DOHH2 (cell line): ENCODE measurements around the gene IQSEC1.

ENCODE experiments used
- H3F3A ChIP-seq: fragments of 200-600 bp; sonication (generic), shearing (Covaris generic); 2 replicates; pipeline ENCODE4 v1.6.0; 2016; ENCODE audit warnings: antibody characterized with exemption, mild to moderate bottlenecking; ENCODE audit not compliant: control insufficient read depth, insufficient read depth
- H3K27ac ChIP-seq: fragments of 200-600 bp; sonication (generic); 2 replicates; pipeline ENCODE4 v1.5.1; 2014; ENCODE audit warnings: low read depth, mild to moderate bottlenecking, low read length, moderate library complexity
- H3K27me3 ChIP-seq: fragments of 200-600 bp; sonication (generic); 2 replicates; pipeline ENCODE4 v1.6.1; 2014; ENCODE audit warnings: mild to moderate bottlenecking, low read length, mixed read lengths; ENCODE audit not compliant: control insufficient read depth
- H3K36me3 ChIP-seq: fragments of 200-600 bp; sonication (generic); 2 replicates; pipeline ENCODE4 v1.6.1; 2014; ENCODE audit warnings: mild to moderate bottlenecking, low read length, moderate library complexity, mixed read lengths; ENCODE audit not compliant: control insufficient read depth
- H3K4me1 ChIP-seq: fragments of 200-600 bp; sonication (generic); 2 replicates; pipeline ENCODE4 v1.6.1; 2014; ENCODE audit warnings: mild to moderate bottlenecking, low read length, mixed read lengths; ENCODE audit not compliant: control insufficient read depth
- H3K4me2 ChIP-seq: fragments of 200-600 bp; sonication (generic); 2 replicates; pipeline ENCODE4 v1.6.0; 2014; ENCODE audit warnings: mild to moderate bottlenecking, low read length, moderate library complexity
- H3K4me3 ChIP-seq: fragments of 200-600 bp; sonication (generic); 2 replicates; pipeline ENCODE4 v1.5.1; 2014; ENCODE audit warnings: mild to moderate bottlenecking, low read length, mixed read lengths
- H3K79me2 ChIP-seq: fragments of 200-600 bp; sonication (generic); 2 replicates; pipeline ENCODE4 v1.6.1; 2014; ENCODE audit warnings: mild to moderate bottlenecking, low read length, mixed read lengths; ENCODE audit not compliant: control insufficient read depth
- H3K9me2 ChIP-seq: fragments of 200-600 bp; sonication (generic); replicated peaks from 2 replicates; pipeline ENCODE4 v1.6.1; 2014; ENCODE audit warnings: mild to moderate bottlenecking, low read length, mixed read lengths; ENCODE audit not compliant: control insufficient read depth
- H3K9me3 ChIP-seq: fragments of 200-600 bp; sonication (generic); 2 replicates; pipeline ENCODE4 v1.6.1; 2014; ENCODE audit warnings: antibody characterized with exemption, low read length, mixed read lengths; ENCODE audit not compliant: control insufficient read depth, insufficient read depth
- H4K20me1 ChIP-seq: fragments of 200-600 bp; sonication (generic); 2 replicates; pipeline ENCODE4 v1.6.0; 2014; ENCODE audit warnings: low read depth, mild to moderate bottlenecking, antibody characterized with exemption, low read length, moderate library complexity; ENCODE audit not compliant: control insufficient read depth, insufficient read depth
- EZH2phosphoT487 ChIP-seq: fragments of 200-600 bp; sonication (generic); IDR thresholded peaks from 2 replicates; pipeline ENCODE4 v1.6.1; 2017; ENCODE audit warnings: borderline replicate concordance, mild to moderate bottlenecking, antibody characterized with exemption, low read length, moderate library complexity, mixed read lengths
- TF ChIP-seq, protein P1 (sequence below): fragments of 200-600 bp; sonication (generic); IDR thresholded peaks from one replicate; pipeline ENCODE4 v1.5.1; 2014; ENCODE audit warnings: antibody characterized with exemption, mild to moderate bottlenecking, low read depth, low read length; ENCODE audit not compliant: poor library complexity, severe bottlenecking

The IQSEC1 gene

GRCh38 chr3:13014755-13015285, 58.4 kb downstream of the IQSEC1 start:
- Histone ChIP-seq H3K9me3 (no peaks in the 10 kb centered on the region), H3K36me3 (no peaks in the 10 kb centered on the region; the same call in none of the 2 replicates), H3K27ac (peak overlapping the region; percentile 89), H3K79me2 (no peaks in the 10 kb centered on the region), H3K27me3 (no peaks in the 10 kb centered on the region), H3K4me2 (peak overlapping the region; percentile 96), H3F3A (peaks cover 34% of the 10 kb centered on the region), H3K4me1 (peaks cover 76% of the 10 kb centered on the region), H3K9me2 (no peaks in the 10 kb centered on the region), H4K20me1 (no peaks in the 10 kb centered on the region), H3K4me3 (peak overlapping the region; percentile 72)
- TF ChIP-seq, protein P1, sequence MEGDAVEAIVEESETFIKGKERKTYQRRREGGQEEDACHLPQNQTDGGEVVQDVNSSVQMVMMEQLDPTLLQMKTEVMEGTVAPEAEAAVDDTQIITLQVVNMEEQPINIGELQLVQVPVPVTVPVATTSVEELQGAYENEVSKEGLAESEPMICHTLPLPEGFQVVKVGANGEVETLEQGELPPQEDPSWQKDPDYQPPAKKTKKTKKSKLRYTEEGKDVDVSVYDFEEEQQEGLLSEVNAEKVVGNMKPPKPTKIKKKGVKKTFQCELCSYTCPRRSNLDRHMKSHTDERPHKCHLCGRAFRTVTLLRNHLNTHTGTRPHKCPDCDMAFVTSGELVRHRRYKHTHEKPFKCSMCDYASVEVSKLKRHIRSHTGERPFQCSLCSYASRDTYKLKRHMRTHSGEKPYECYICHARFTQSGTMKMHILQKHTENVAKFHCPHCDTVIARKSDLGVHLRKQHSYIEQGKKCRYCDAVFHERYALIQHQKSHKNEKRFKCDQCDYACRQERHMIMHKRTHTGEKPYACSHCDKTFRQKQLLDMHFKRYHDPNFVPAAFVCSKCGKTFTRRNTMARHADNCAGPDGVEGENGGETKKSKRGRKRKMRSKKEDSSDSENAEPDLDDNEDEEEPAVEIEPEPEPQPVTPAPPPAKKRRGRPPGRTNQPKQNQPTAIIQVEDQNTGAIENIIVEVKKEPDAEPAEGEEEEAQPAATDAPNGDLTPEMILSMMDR, result no peak
- TF ChIP-seq EZH2phosphoT487, result no peak

DNA sequence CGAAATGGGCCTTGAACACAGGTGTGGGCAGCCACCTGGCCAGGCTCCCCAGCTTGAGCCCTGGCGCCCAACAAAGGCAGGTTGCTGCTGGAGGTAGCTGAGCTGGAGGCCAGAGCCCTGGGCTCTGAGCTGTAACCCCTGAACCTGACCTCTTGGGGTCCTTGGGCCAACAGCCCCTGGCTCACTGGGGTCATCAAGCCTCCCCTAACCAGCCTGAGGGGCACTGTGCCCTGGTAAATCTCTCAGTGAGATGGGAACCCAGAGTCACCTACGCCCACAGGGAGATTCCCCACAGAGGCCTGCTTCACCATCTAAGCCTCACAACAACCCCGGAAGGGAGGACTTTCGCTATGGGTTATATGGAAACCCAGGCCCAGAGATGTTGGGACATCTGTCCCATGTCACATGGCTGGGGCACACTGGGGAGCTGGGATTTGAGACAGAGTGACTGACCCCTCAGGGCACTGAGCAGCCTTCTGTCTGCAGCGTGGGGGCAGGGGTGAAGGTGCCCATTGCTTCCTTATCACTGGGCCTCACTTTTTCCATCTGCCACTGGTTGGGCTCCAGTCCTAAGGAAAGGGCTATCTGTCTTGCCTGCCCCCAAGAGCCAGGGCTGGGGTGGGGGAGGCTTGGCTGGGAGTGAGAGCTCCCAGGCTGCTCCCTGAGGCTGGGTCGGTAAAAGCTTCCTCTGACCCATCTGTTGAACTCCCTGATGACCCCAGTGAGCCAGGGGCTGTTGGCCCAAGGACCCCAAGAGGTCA, 59.1 kb downstream of the IQSEC1 start:
- Histone ChIP-seq H4K20me1 (no peaks in the 10 kb centered on the region), H3K4me3 (peak overlapping the region; percentile 72), H3K4me1 (peaks cover 83% of the 10 kb centered on the region), H3K36me3 (no peaks in the 10 kb centered on the region; the same call in none of the 2 replicates), H3K4me2 (peak overlapping the region; percentile 96), H3K9me2 (no peaks in the 10 kb centered on the region), H3K27ac (peak overlapping the region; percentile 89), H3K9me3 (no peaks in the 10 kb centered on the region), H3K79me2 (no peaks in the 10 kb centered on the region), H3K27me3 (no peaks in the 10 kb centered on the region), H3F3A (peaks cover 34% of the 10 kb centered on the region)
- TF ChIP-seq, protein P1, result no peak
- no peak for TF ChIP-seq EZH2phosphoT487

- Histone ChIP-seq H3K9me2 (no peaks in the 10 kb centered on the region), H4K20me1 (no peaks in the 10 kb centered on the region), H3K9me3 (no peaks in the 10 kb centered on the region), H3K4me2 (no peak overlapping the region), H3K4me1 (peaks cover 89% of the 10 kb centered on the region), H3F3A (peaks cover 34% of the 10 kb centered on the region), H3K4me3 (no peak overlapping the region), H3K36me3 (no peaks in the 10 kb centered on the region; the same call in none of the 2 replicates), H3K27me3 (no peaks in the 10 kb centered on the region), H3K79me2 (no peaks in the 10 kb centered on the region), H3K27ac (0 out of 2 replicates have a peak overlapping the region, but pooled peaks have one; percentile 89)
- TF ChIP-seq, protein P1, result no peak
- no peak for TF ChIP-seq EZH2phosphoT487
Measured at GRCh38 chr3:13013566-13013965, 59.7 kb downstream of the IQSEC1 start.
